HEK293 (cell line): ENCODE data around the gene PIK3R6.

Experiments
- CTCF ChIP-seq: fragments of 450-650 bp; formaldehyde crosslinking; IDR thresholded peaks from 2 replicates; pipeline ENCODE4 v1.5.1; 2016; ENCODE audit warnings: missing biosample characterization, missing genetic modification characterization
- KLF8 ChIP-seq: fragments of 450-650 bp; formaldehyde crosslinking; IDR thresholded peaks from 2 replicates; pipeline ENCODE4 v1.5.1; 2016; ENCODE audit warnings: missing biosample characterization, missing genetic modification characterization
- ZNF670 ChIP-seq: fragments of 450-650 bp; formaldehyde crosslinking; IDR thresholded peaks from 2 replicates; pipeline ENCODE4 v1.5.1; 2016; ENCODE audit warnings: missing biosample characterization, missing genetic modification characterization, low read depth
- ZNF791 ChIP-seq: fragments of 450-650 bp; formaldehyde crosslinking; IDR thresholded peaks from 2 replicates; pipeline ENCODE4 v1.5.1; 2016; ENCODE audit warnings: missing biosample characterization, missing genetic modification characterization

DNA sequence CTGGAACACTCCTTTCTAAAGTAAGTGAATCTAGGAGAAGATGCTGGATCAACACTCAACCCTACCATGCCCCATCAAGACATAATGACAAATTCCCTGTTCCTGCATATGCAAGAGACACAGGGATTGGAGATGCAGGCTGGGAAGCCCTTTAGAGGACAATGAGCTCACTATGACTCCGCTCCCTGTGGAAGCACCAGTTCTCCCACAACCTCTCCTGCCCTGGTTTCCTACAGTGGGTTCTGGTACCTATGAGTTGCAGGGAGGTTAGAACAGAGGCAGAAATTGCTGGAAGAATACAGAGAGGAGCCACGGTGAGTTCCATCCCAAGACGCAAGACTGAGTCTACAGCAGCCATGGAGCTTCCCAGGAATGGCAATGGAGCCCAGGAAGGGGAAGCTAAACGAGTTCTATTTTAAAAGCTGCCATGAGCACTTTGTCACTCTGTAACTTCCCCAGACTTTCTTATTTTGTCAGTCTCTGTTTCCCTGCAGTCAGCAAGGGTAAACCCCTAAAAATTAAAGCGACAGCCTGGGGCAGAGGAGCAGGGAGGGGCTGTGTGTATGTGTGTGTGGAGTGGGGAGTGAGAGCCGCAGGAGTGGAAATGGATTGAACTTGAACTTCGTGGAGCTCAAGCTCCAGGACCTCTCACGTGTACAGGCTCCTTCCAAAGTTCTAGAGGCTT, 42.3 kb upstream of the PIK3R6 start:
- TF ChIP-seq ZNF670 (no peak), ZNF791 (tag by site-specific recombination) (no peak), KLF8 (tag by site-specific recombination) (no peak), CTCF (no peak)
